Measurements from ENCODE around the gene NARF. TPM values are rescaled to one million over a fixed set of nuclear protein-coding genes. Genes with fewer than 3 reads are reported as not detected.
A peak's percentile ranks its signal among the peaks of the same experiment; 100 is the strongest.
"Not testable (repeated sequence)": the region's sequence is repeated elsewhere in the genome, so short reads cannot be mapped to it uniquely, and the experiment has no call there.

NARF gene
- polyA plus RNA-seq, 1 donor from 2014 or later: 76.2 TPM

GRCh38 chr17:82503728-82504308 lies 45.3 kb downstream of the NARF start:
- peaks cover 10 to 21% (median 12%) of the 10 kb centered on the region in 3 donors for H3K4me1 Mint-ChIP-seq
- H3K9me3 Mint-ChIP-seq: peaks cover 0 to 3% (median 1%) of the 10 kb centered on the region in 3 donors
- H3K4me3 Mint-ChIP-seq: no peak overlapping the region
- no peaks in the 10 kb centered on the region for H3K36me3 Mint-ChIP-seq
- no peaks in the 10 kb centered on the region for H3K27me3 Mint-ChIP-seq
- H3K27ac Mint-ChIP-seq: peak overlapping the region in 1 of 3 donors; percentile 57

GRCh38 chr17:82505296-82505695 lies 46.8 kb downstream of the NARF start:
- H3K4me1 Mint-ChIP-seq: peaks cover 10 to 14% (median 12%) of the 10 kb centered on the region in 3 donors
- no peaks in the 10 kb centered on the region for H3K27me3 Mint-ChIP-seq
- no peaks in the 10 kb centered on the region for H3K36me3 Mint-ChIP-seq
- H3K4me3 Mint-ChIP-seq: no peak overlapping the region
- H3K9me3 Mint-ChIP-seq: peaks cover 0 to 3% (median 1%) of the 10 kb centered on the region in 3 donors
- H3K27ac Mint-ChIP-seq: no peak overlapping the region

- H3K4me1 Mint-ChIP-seq: peaks cover 10 to 14% (median 12%) of the 10 kb centered on the region in 3 donors
- H3K27ac Mint-ChIP-seq: peak overlapping the region; percentile 54 to 93 (median 88)
- peak overlapping the region; percentile 8 to 87 (median 65) for H3K4me3 Mint-ChIP-seq
- H3K27me3 Mint-ChIP-seq, H3K36me3 Mint-ChIP-seq, H3K9me3 Mint-ChIP-seq: not testable (repeated sequence)
Observed at GRCh38 chr17:82506402-82506801, 47.9 kb downstream of the NARF start.

- H3K4me3 Mint-ChIP-seq: peak overlapping the region in 2 of 4 donors; percentile 39 to 77
- H3K4me1 Mint-ChIP-seq: peaks cover 10 to 12% (median 12%) of the 10 kb centered on the region in 3 donors
- H3K27me3 Mint-ChIP-seq: no peaks in the 10 kb centered on the region
- H3K36me3 Mint-ChIP-seq: no peaks in the 10 kb centered on the region
- peaks cover 0 to 3% (median 1%) of the 10 kb centered on the region in 3 donors for H3K9me3 Mint-ChIP-seq
- H3K27ac Mint-ChIP-seq: peak overlapping the region in 2 of 3 donors; percentile 49 to 91
Observed at GRCh38 chr17:82507631-82508175, 49.2 kb downstream of the NARF start.

GRCh38 chr17:82511642-82512041 lies 53.1 kb downstream of the NARF start:
- Mint-ChIP-seq H3K4me3 (peak overlapping the region in 1 of 4 donors; percentile 56), H3K4me1 (peaks cover 6 to 12% (median 6%) of the 10 kb centered on the region in 3 donors)
- H3K9me3 Mint-ChIP-seq, H3K27me3 Mint-ChIP-seq, H3K27ac Mint-ChIP-seq, H3K36me3 Mint-ChIP-seq: not testable (repeated sequence)

- H3K4me1 Mint-ChIP-seq, H3K27ac Mint-ChIP-seq, H3K9me3 Mint-ChIP-seq, H3K36me3 Mint-ChIP-seq, H3K27me3 Mint-ChIP-seq, H3K4me3 Mint-ChIP-seq: not testable (repeated sequence)
Observed at GRCh38 chr17:82513864-82514263, 55.3 kb downstream of the NARF start.

GRCh38 chr17:82517230-82517865 lies 58.8 kb downstream of the NARF start:
- H3K36me3 Mint-ChIP-seq: no peaks in the 10 kb centered on the region
- H3K9me3 Mint-ChIP-seq: no peaks in the 10 kb centered on the region
- no peaks in the 10 kb centered on the region for H3K27me3 Mint-ChIP-seq
- H3K4me3 Mint-ChIP-seq: peak overlapping the region in 1 of 4 donors; percentile 65
- H3K4me1 Mint-ChIP-seq: peaks cover 8 to 12% (median 10%) of the 10 kb centered on the region in 3 donors
- H3K27ac Mint-ChIP-seq: peak overlapping the region in 1 of 3 donors; percentile 57

GRCh38 chr17:82518826-82519810 lies 60.6 kb downstream of the NARF start, which contains the start of gene FOXK2:
FOXK2 (plus strand) TSS chr17:82519732; CDS start chr17:82519889, 157 bp downstream.
- peak within 1 kb of the TSS; percentile 63 to 91 (median 84) for H3K27ac Mint-ChIP-seq
- peaks cover 12 to 20% (median 16%) of the 10 kb centered on the region in 3 donors for H3K4me1 Mint-ChIP-seq
- H3K36me3 Mint-ChIP-seq: no peaks in the 10 kb centered on the region
- H3K9me3 Mint-ChIP-seq: no peaks in the 10 kb centered on the region
- peak within 1 kb of the TSS; percentile 83 to 96 (median 94) for H3K4me3 Mint-ChIP-seq
- no peaks in the 10 kb centered on the region for H3K27me3 Mint-ChIP-seq

- Mint-ChIP-seq H3K36me3 (no peaks in the 10 kb centered on the region), H3K9me3 (no peaks in the 10 kb centered on the region), H3K4me1 (peaks cover 7 to 27% (median 21%) of the 10 kb centered on the region in 3 donors), H3K27me3 (no peaks in the 10 kb centered on the region), H3K4me3 (peak overlapping the region; percentile 81 to 96 (median 94)), H3K27ac (peak overlapping the region; percentile 63 to 91 (median 70))
Observed at GRCh38 chr17:82519971-82520903, 61.7 kb downstream of the NARF start.

- Mint-ChIP-seq H3K4me1 (peaks cover 30 to 48% (median 44%) of the 10 kb centered on the region in 3 donors), H3K4me3 (peak overlapping the region in 1 of 4 donors; percentile 63), H3K9me3 (no peaks in the 10 kb centered on the region), H3K27ac (no peak overlapping the region), H3K36me3 (no peaks in the 10 kb centered on the region), H3K27me3 (no peaks in the 10 kb centered on the region)
Observed at GRCh38 chr17:82524540-82524939, 66.0 kb downstream of the NARF start.

GRCh38 chr17:82525712-82526111 lies 67.2 kb downstream of the NARF start:
- no peaks in the 10 kb centered on the region for H3K36me3 Mint-ChIP-seq

GRCh38 chr17:82527898-82528297 lies 69.4 kb downstream of the NARF start:
- Mint-ChIP-seq H3K27ac (peak overlapping the region in 1 of 3 donors; percentile 5), H3K4me1 (peaks cover 40 to 46% (median 46%) of the 10 kb centered on the region in 3 donors), H3K4me3 (peak overlapping the region in 2 of 4 donors; percentile 25 to 57), H3K36me3 (peaks cover 3% of the 10 kb centered on the region), H3K9me3 (no peaks in the 10 kb centered on the region), H3K27me3 (no peaks in the 10 kb centered on the region)

More at GRCh38 chr17:82525712-82526111, 67.2 kb downstream of the NARF start:
- Mint-ChIP-seq H3K9me3 (no peaks in the 10 kb centered on the region), H3K4me3 (peak overlapping the region in 1 of 4 donors; percentile 69), H3K27me3 (no peaks in the 10 kb centered on the region), H3K4me1 (peaks cover 35 to 49% (median 46%) of the 10 kb centered on the region in 3 donors), H3K27ac (peak overlapping the region in 2 of 3 donors; percentile 36 to 71)

- H3K4me1 Mint-ChIP-seq: peaks cover 39 to 43% (median 42%) of the 10 kb centered on the region in 3 donors
- peaks cover 3% of the 10 kb centered on the region for H3K36me3 Mint-ChIP-seq
- peak overlapping the region in 2 of 3 donors; percentile 5 to 64 for H3K27ac Mint-ChIP-seq
- H3K9me3 Mint-ChIP-seq: no peaks in the 10 kb centered on the region
- H3K27me3 Mint-ChIP-seq: no peaks in the 10 kb centered on the region
- H3K4me3 Mint-ChIP-seq: peak overlapping the region in 1 of 4 donors; percentile 27
Observed at GRCh38 chr17:82528484-82529265, 70.1 kb downstream of the NARF start.

All from IgD-negative memory B cell (primary cell).